NB4 (cell line): ENCODE measurements around the gene EPB41L2.

Source experiments
- MYC ChIP-seq: IDR thresholded peaks from 2 replicates; pipeline ENCODE4 v1.6.1; 2011; ENCODE audit warnings: low read depth, low read length
- POLR2A ChIP-seq: IDR thresholded peaks from 2 replicates; pipeline ENCODE4 v1.6.1; 2011; ENCODE audit warnings: mild to moderate bottlenecking; ENCODE audit not compliant: insufficient read length; ENCODE audit errors: extremely low read depth
- TF ChIP-seq, protein P1 (sequence below): IDR thresholded peaks from one replicate; pipeline ENCODE4 v1.5.1; 2012; ENCODE audit warnings: low read depth, low read length
- TF ChIP-seq, protein P2 (sequence below): IDR thresholded peaks from 2 replicates; pipeline ENCODE4 v1.6.1; 2011; ENCODE audit warnings: low read depth, low read length

DNA sequence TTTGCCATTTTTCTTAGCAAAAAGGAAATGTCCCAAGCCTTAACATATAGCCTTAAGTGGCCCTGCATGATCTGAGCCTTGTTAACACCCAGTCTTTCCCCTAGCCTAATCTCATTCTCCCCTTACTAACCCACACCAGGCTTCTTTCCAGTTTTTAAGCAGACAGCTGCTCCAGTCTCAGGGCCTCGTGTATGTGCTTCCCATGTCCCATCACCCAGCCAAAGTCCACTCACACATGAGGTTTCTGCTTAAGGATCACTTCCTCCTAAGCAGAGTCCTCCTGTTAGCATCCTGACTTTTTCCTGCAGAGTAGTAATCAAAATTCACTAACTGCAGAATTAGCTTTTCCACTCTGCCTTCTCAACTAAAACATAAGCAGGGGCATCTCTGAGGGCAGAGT, 139.7 kb downstream of the EPB41L2 start:
- TF ChIP-seq, protein P1, sequence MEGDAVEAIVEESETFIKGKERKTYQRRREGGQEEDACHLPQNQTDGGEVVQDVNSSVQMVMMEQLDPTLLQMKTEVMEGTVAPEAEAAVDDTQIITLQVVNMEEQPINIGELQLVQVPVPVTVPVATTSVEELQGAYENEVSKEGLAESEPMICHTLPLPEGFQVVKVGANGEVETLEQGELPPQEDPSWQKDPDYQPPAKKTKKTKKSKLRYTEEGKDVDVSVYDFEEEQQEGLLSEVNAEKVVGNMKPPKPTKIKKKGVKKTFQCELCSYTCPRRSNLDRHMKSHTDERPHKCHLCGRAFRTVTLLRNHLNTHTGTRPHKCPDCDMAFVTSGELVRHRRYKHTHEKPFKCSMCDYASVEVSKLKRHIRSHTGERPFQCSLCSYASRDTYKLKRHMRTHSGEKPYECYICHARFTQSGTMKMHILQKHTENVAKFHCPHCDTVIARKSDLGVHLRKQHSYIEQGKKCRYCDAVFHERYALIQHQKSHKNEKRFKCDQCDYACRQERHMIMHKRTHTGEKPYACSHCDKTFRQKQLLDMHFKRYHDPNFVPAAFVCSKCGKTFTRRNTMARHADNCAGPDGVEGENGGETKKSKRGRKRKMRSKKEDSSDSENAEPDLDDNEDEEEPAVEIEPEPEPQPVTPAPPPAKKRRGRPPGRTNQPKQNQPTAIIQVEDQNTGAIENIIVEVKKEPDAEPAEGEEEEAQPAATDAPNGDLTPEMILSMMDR: no peak
- no peak for TF ChIP-seq POLR2A
- TF ChIP-seq, protein P2, sequence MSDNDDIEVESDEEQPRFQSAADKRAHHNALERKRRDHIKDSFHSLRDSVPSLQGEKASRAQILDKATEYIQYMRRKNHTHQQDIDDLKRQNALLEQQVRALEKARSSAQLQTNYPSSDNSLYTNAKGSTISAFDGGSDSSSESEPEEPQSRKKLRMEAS: no peak
- TF ChIP-seq MYC: no peak
